MM.1S (cell line): ENCODE measurements around the gene FEZ2.

Experiments used
- DNase-seq: peaks from one replicate; pipeline ENCODE4 v3.0.0-alpha.2; 2015
- H2AFZ ChIP-seq: fragments of 300-600 bp; sonication (generic); 2 replicates; pipeline ENCODE4 v1.6.0; 2016; ENCODE audit warnings: antibody characterized with exemption, low read length
- H3F3A ChIP-seq: fragments of 300-600 bp; sonication (generic); 2 replicates; pipeline ENCODE4 v1.6.1; 2016; ENCODE audit warnings: mild to moderate bottlenecking, antibody characterized with exemption, low read length, moderate library complexity, mixed read lengths; ENCODE audit not compliant: insufficient read depth
- H3K27ac ChIP-seq: fragments of 300-600 bp; sonication (generic); 2 replicates; pipeline ENCODE4 v1.5.1; 2016; ENCODE audit warnings: mild to moderate bottlenecking, low read length
- H3K27me3 ChIP-seq: fragments of 300-600 bp; sonication (generic); replicated peaks from 2 replicates; pipeline ENCODE4 v1.6.0; 2016; ENCODE audit warnings: low read length; ENCODE audit not compliant: insufficient read depth
- H3K36me3 ChIP-seq: fragments of 300-600 bp; sonication (generic); replicated peaks from 2 replicates; pipeline ENCODE4 v1.6.1; 2016; ENCODE audit warnings: mild to moderate bottlenecking, low read length, mixed read lengths; ENCODE audit not compliant: insufficient read depth
- H3K4me1 ChIP-seq: fragments of 300-600 bp; sonication (generic); 2 replicates; pipeline ENCODE4 v1.6.1; 2016; ENCODE audit warnings: low read length, mixed read lengths
- H3K4me2 ChIP-seq: fragments of 300-600 bp; sonication (generic); 2 replicates; pipeline ENCODE4 v1.6.0; 2016; ENCODE audit warnings: low read depth, low read length
- H3K4me3 ChIP-seq: fragments of 300-600 bp; sonication (generic); 2 replicates; pipeline ENCODE4 v1.5.1; 2016; ENCODE audit warnings: low read length, mixed read lengths
- H3K79me2 ChIP-seq: fragments of 300-600 bp; sonication (generic); 2 replicates; pipeline ENCODE4 v1.6.1; 2016; ENCODE audit warnings: mixed run types, low read length, mixed read lengths
- H3K9ac ChIP-seq: fragments of 300-600 bp; sonication (generic); 2 replicates; pipeline ENCODE4 v1.6.1; 2016; ENCODE audit warnings: low read length, mixed read lengths
- H3K9me2 ChIP-seq: fragments of 300-600 bp; sonication (generic); replicated peaks from 2 replicates; pipeline ENCODE4 v1.6.1; 2016; ENCODE audit warnings: mild to moderate bottlenecking, low read length, mixed read lengths; ENCODE audit not compliant: insufficient read depth
- H3K9me3 ChIP-seq: fragments of 300-600 bp; sonication (generic); replicated peaks from 2 replicates; pipeline ENCODE4 v1.6.1; 2016; ENCODE audit warnings: mild to moderate bottlenecking, low read length, mixed read lengths; ENCODE audit not compliant: insufficient read depth
- H4K20me1 ChIP-seq: fragments of 300-600 bp; sonication (generic); 2 replicates; pipeline ENCODE4 v1.6.1; 2016; ENCODE audit warnings: mild to moderate bottlenecking, low read length, moderate library complexity, mixed read lengths; ENCODE audit not compliant: insufficient read depth
- CTCF ChIP-seq: fragments of 300-600 bp; sonication (generic); IDR thresholded peaks from 2 replicates; pipeline ENCODE4 v1.5.1; 2016; ENCODE audit warnings: antibody characterized with exemption, low read length, mixed read lengths
- EZH2 ChIP-seq: fragments of 300-600 bp; sonication (generic); optimal IDR thresholded peaks from 2 replicates; pipeline ENCODE3; 2017; ENCODE audit warnings: low read depth, mild to moderate bottlenecking, antibody characterized with exemption, low read length, mixed read lengths
- EZH2phosphoT487 ChIP-seq: fragments of 300-600 bp; sonication (generic); IDR thresholded peaks from 2 replicates; pipeline ENCODE4 v1.6.1; 2018; ENCODE audit warnings: antibody characterized with exemption, low read length

FEZ2 gene

GRCh38 chr2:36589230-36589630 lies 8.7 kb downstream of the FEZ2 start:
- H3K4me1 ChIP-seq: no peaks in the 10 kb centered on the region
- H3K9me2 ChIP-seq: no peaks in the 10 kb centered on the region
- H3K27me3 ChIP-seq: no peaks in the 10 kb centered on the region
- no peaks in the 10 kb centered on the region for H3K9me3 ChIP-seq
- TF ChIP-seq CTCF: no peak
- no peak for TF ChIP-seq EZH2
- TF ChIP-seq EZH2phosphoT487: no peak
- no peak for DNase-seq
- no peak overlapping the region for H3K9ac ChIP-seq
- H3K4me3 ChIP-seq: no peak overlapping the region
- H3K36me3 ChIP-seq: no peaks in the 10 kb centered on the region
- no peak overlapping the region for H3K27ac ChIP-seq
- H3K4me2 ChIP-seq: no peak overlapping the region
- no peak overlapping the region for H2AFZ ChIP-seq
- H3F3A ChIP-seq: no peaks in the 10 kb centered on the region
- 0 out of 2 replicates have a peak, but pooled peaks cover 2% of the 10 kb centered on the region for H3K79me2 ChIP-seq
- no peaks in the 10 kb centered on the region for H4K20me1 ChIP-seq

- Histone ChIP-seq H3K27me3 (no peaks in the 10 kb centered on the region), H3K9me3 (no peaks in the 10 kb centered on the region), H3K4me1 (no peaks in the 10 kb centered on the region), H4K20me1 (no peaks in the 10 kb centered on the region), H3F3A (no peaks in the 10 kb centered on the region), H3K36me3 (no peaks in the 10 kb centered on the region), H3K9me2 (no peaks in the 10 kb centered on the region), H3K27ac (no peak overlapping the region), H3K9ac (no peak overlapping the region), H3K79me2 (0 out of 2 replicates have a peak, but pooled peaks cover 2% of the 10 kb centered on the region), H3K4me3 (no peak overlapping the region), H3K4me2 (no peak overlapping the region), H2AFZ (no peak overlapping the region)
- TF ChIP-seq CTCF: no peak
- TF ChIP-seq EZH2phosphoT487: no peak
- TF ChIP-seq EZH2: no peak
- no peak for DNase-seq
Observed at GRCh38 chr2:36587556-36587955, 10.4 kb downstream of the FEZ2 start.

- Histone ChIP-seq H3K27me3 (no peaks in the 10 kb centered on the region), H2AFZ (no peak overlapping the region), H3K9ac (no peak overlapping the region), H3K9me3 (no peaks in the 10 kb centered on the region), H3K4me2 (no peak overlapping the region), H3K9me2 (no peaks in the 10 kb centered on the region), H4K20me1 (no peaks in the 10 kb centered on the region), H3K4me3 (no peak overlapping the region), H3K27ac (no peak overlapping the region), H3K4me1 (no peaks in the 10 kb centered on the region), H3K36me3 (no peaks in the 10 kb centered on the region), H3F3A (no peaks in the 10 kb centered on the region), H3K79me2 (0 out of 2 replicates have a peak, but pooled peaks cover 2% of the 10 kb centered on the region)
- TF ChIP-seq CTCF (no peak), EZH2phosphoT487 (no peak), EZH2 (no peak)
- no peak for DNase-seq
Observed at GRCh38 chr2:36587101-36587500, 10.9 kb downstream of the FEZ2 start.
